HG02938 (cell line): ENCODE data around the gene TP53BP2.
"Not testable (repeated sequence)": the region's sequence is repeated elsewhere in the genome, so short reads cannot be mapped to it uniquely, and the experiment has no call there.

Source experiments
- ATAC-seq: cut with Tn5 transposase; IDR thresholded peaks from one replicate; pipeline ENCODE4 v1.9.1; 2021; ENCODE audit warnings: mild to moderate bottlenecking, moderate library complexity; ENCODE audit not compliant: unreplicated experiment

Gene TP53BP2

GRCh38 chr1:223748405-223748772, 97.4 kb downstream of the TP53BP2 start:
- no peak for ATAC-seq

- no peak for ATAC-seq
Measured at GRCh38 chr1:223747838-223748335, 97.9 kb downstream of the TP53BP2 start.

- ATAC-seq = no peak
Measured at GRCh38 chr1:223745731-223746130, 100.0 kb downstream of the TP53BP2 start.

GRCh38 chr1:223742856-223743517, 102.8 kb downstream of the TP53BP2 start:
- ATAC-seq = no peak

- ATAC-seq = no peak
Measured at GRCh38 chr1:223741861-223742260, 103.9 kb downstream of the TP53BP2 start.

GRCh38 chr1:223740038-223740736, 105.6 kb downstream of the TP53BP2 start:
- not testable (repeated sequence) for ATAC-seq

GRCh38 chr1:223739366-223740037, 106.2 kb downstream of the TP53BP2 start:
- no peak for ATAC-seq

- no peak for ATAC-seq
Measured at GRCh38 chr1:223738465-223739365, 107.0 kb downstream of the TP53BP2 start.

- no peak for ATAC-seq
Measured at GRCh38 chr1:223737342-223737741, 108.4 kb downstream of the TP53BP2 start.

- not testable (repeated sequence) for ATAC-seq
Measured at GRCh38 chr1:223736638-223737037, 109.1 kb downstream of the TP53BP2 start.

GRCh38 chr1:223733898-223734852, 111.6 kb downstream of the TP53BP2 start:
- ATAC-seq = no peak

GRCh38 chr1:223732993-223733798, 112.6 kb downstream of the TP53BP2 start:
- no peak for ATAC-seq

- no peak for ATAC-seq
Measured at GRCh38 chr1:223731133-223731770, 114.5 kb downstream of the TP53BP2 start.

GRCh38 chr1:223730479-223731132, 115.1 kb downstream of the TP53BP2 start:
- ATAC-seq = no peak

- no peak for ATAC-seq
Measured at GRCh38 chr1:223729906-223730305, 115.8 kb downstream of the TP53BP2 start.
